ENCODE data around the gene GIMAP2. TPM values are rescaled to one million over a fixed set of nuclear protein-coding genes. Genes with fewer than 3 reads are reported as not detected.
A peak's percentile ranks its signal among the peaks of the same experiment; 100 is the strongest.
"Not testable (repeated sequence)": the region's sequence is repeated elsewhere in the genome, so short reads cannot be mapped to it uniquely, and the experiment has no call there.

Gene GIMAP2
- total RNA-seq, 1 donor from 2014 or later, result 3.1 TPM

- intact Hi-C loops (cut with DNase I), result loop anchor here (5.0 to 10.0 kb wide), 2 partner anchors 43 to 49 kb away; partner anchors contain the start of gene GIMAP6
- DNase-seq (ENCODE audit: low spot score), result no peak
Measured at GRCh38 chr7:150675714-150676113, 9.8 kb upstream of the GIMAP2 start.

- intact Hi-C loops (cut with DNase I), result loop anchor here (5.0 to 10.0 kb wide), 2 partner anchors 44 to 49 kb away; partner anchors contain the start of gene GIMAP6
- DNase-seq (ENCODE audit: low spot score), result not testable (repeated sequence)
Measured at GRCh38 chr7:150676276-150676675, 9.2 kb upstream of the GIMAP2 start.

GRCh38 chr7:150676854-150677253, 8.7 kb upstream of the GIMAP2 start:
- intact Hi-C loops (cut with DNase I), result loop anchor here (5.0 to 10.0 kb wide), 2 partner anchors 45 to 48 kb away; partner anchors contain the start of gene GIMAP6

GRCh38 chr7:150678601-150679000, 6.9 kb upstream of the GIMAP2 start:
- not testable (repeated sequence) for DNase-seq (ENCODE audit: low spot score)
- intact Hi-C loops (cut with DNase I), result loop anchor here (5.0 to 10.0 kb wide), 2 partner anchors 46 kb away; partner anchors contain the start of gene GIMAP6

More at GRCh38 chr7:150676854-150677253, 8.7 kb upstream of the GIMAP2 start:
- DNase-seq (ENCODE audit: low spot score), result not testable (repeated sequence)

- intact Hi-C loops (cut with DNase I); DNase-seq (ENCODE audit: low spot score): not testable (repeated sequence)
Measured at GRCh38 chr7:150680364-150680763, 5.1 kb upstream of the GIMAP2 start.

GRCh38 chr7:150686030-150686631, 625 bp downstream of the GIMAP2 start:
- intact Hi-C loops (cut with DNase I), result no loop called here

GRCh38 chr7:150688630-150689029, 3.1 kb downstream of the GIMAP2 start:
- no peak for DNase-seq (ENCODE audit: low spot score)
- intact Hi-C loops (cut with DNase I), result no loop called here

More at GRCh38 chr7:150686030-150686631, 625 bp downstream of the GIMAP2 start:
- no peak for DNase-seq (ENCODE audit: low spot score)

GRCh38 chr7:150695654-150696053, 10.1 kb downstream of the GIMAP2 start:
- DNase-seq (ENCODE audit: low spot score), result no peak
- intact Hi-C loops (cut with DNase I), result no loop called here

GRCh38 chr7:150703209-150703608, 17.7 kb downstream of the GIMAP2 start:
- DNase-seq (ENCODE audit: low spot score), result no peak
- intact Hi-C loops (cut with DNase I), result no loop called here

- intact Hi-C loops (cut with DNase I), result loop anchor here (5.0 kb wide), 1 partner anchor 148 kb away; the partner anchor contains the start of gene GIMAP4
- DNase-seq (ENCODE audit: low spot score), result no peak
Measured at GRCh38 chr7:150715293-150715692, 29.8 kb downstream of the GIMAP2 start.

GRCh38 chr7:150715738-150716137, 30.2 kb downstream of the GIMAP2 start:
- no peak for DNase-seq (ENCODE audit: low spot score)
- intact Hi-C loops (cut with DNase I), result loop anchor here (2.0 to 5.0 kb wide), 3 partner anchors 21 to 148 kb away; partner anchors contain the start of genes GIMAP4 and GIMAP5

- peak; percentile 79 for DNase-seq (ENCODE audit: low spot score)
- intact Hi-C loops (cut with DNase I), result loop anchor here (2.0 to 5.0 kb wide), 3 partner anchors 20 to 149 kb away; partner anchors contain the start of genes GIMAP4 and GIMAP5
Measured at GRCh38 chr7:150716368-150716767, 30.9 kb downstream of the GIMAP2 start, which contains the start of gene GIMAP1. Gene GIMAP1, plus strand, starts transcription at chr7:150716613. Its CDS starts 2,435 bp downstream, at chr7:150719048.

- intact Hi-C loops (cut with DNase I), result loop anchor here (2.0 to 5.0 kb wide), 3 partner anchors 20 to 150 kb away; partner anchors contain the start of genes GIMAP4 and GIMAP5
- DNase-seq (ENCODE audit: low spot score), result no peak
Measured at GRCh38 chr7:150716939-150717338, 31.4 kb downstream of the GIMAP2 start.

- intact Hi-C loops (cut with DNase I), result loop anchor here (2.0 to 5.0 kb wide), 3 partner anchors 19 to 151 kb away; partner anchors contain the start of genes GIMAP4 and GIMAP5
- DNase-seq (ENCODE audit: low spot score), result no peak
Measured at GRCh38 chr7:150717814-150718420, 32.4 kb downstream of the GIMAP2 start.

- DNase-seq (ENCODE audit: low spot score), result no peak
- intact Hi-C loops (cut with DNase I), result loop anchor here (5.0 kb wide), 1 partner anchor 152 kb away; the partner anchor contains the start of gene GIMAP4
Measured at GRCh38 chr7:150719436-150719835, 33.9 kb downstream of the GIMAP2 start.

- DNase-seq (ENCODE audit: low spot score), result no peak
- intact Hi-C loops (cut with DNase I), result loop anchor here (5.0 to 10.0 kb wide), 2 partner anchors 45 to 153 kb away; partner anchors contain the start of gene GIMAP4
Measured at GRCh38 chr7:150719960-150720891, 34.7 kb downstream of the GIMAP2 start.

GRCh38 chr7:150721970-150722373, 36.5 kb downstream of the GIMAP2 start:
- intact Hi-C loops (cut with DNase I), result loop anchor here (10.0 kb wide), 1 partner anchor 47 kb away; no protein-coding TSS in a partner anchor

GRCh38 chr7:150722431-150722931, 37.0 kb downstream of the GIMAP2 start:
- intact Hi-C loops (cut with DNase I), result loop anchor here (10.0 kb wide), 1 partner anchor 48 kb away; no protein-coding TSS in a partner anchor
- no peak for DNase-seq (ENCODE audit: low spot score)

More at GRCh38 chr7:150721970-150722373, 36.5 kb downstream of the GIMAP2 start:
- no peak for DNase-seq (ENCODE audit: low spot score)
